HG03280 (cell line): Measurements from ENCODE around the gene RGS12.

Experiments
- ATAC-seq: cut with Tn5 transposase; IDR thresholded peaks from one replicate; pipeline ENCODE4 v1.9.1; 2021; ENCODE audit warnings: mild to moderate bottlenecking, moderate library complexity; ENCODE audit not compliant: unreplicated experiment

Gene RGS12

DNA sequence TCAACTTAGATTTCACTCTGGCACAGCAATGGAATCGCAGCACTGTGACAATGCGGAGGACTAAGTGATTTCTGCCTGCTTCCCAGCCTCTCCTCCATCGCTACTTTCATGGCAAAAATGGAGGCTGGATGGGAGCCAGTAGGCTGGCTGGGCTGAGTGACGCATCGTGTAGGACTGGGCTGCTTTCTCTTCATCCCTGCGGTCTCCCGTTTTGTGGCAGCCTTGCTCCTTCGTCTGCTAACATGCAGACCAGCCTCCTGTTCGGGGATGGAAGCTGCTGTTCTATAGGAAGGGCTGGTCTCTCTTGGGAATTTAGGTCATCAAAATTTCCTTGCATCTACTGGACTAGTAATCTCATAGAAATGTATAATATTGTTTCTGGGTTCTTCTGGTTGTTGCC is 15.8 kb upstream of the RGS12 start:
- no peak for ATAC-seq

GRCh38 chr4:3280466-3280865 is 12.4 kb upstream of the RGS12 start:
- no peak for ATAC-seq

- ATAC-seq: no peak
Observed at GRCh38 chr4:3283483-3283882, 9.3 kb upstream of the RGS12 start.

DNA sequence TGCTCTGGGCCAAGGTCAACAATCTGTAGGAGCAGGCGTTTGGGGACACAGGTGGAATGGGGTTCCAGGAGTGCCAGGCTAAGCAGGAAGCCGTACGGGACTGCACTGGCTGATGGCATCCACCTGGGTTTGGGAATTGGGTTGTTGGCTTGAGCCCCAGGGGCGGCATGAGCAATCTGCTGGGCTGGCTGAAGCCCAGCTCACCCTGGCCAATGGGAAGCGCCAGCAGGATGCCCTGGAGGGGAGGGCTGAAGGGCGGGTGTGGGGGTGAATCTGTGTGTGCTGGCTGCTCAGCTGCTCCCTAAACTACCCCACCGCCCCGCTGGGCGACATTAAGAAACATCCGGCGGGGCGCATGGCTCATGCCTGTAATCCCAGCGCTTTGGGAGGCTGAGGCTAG is 8.9 kb upstream of the RGS12 start:
- no peak for ATAC-seq

GRCh38 chr4:3284734-3285557 is 7.9 kb upstream of the RGS12 start:
- no peak for ATAC-seq

DNA sequence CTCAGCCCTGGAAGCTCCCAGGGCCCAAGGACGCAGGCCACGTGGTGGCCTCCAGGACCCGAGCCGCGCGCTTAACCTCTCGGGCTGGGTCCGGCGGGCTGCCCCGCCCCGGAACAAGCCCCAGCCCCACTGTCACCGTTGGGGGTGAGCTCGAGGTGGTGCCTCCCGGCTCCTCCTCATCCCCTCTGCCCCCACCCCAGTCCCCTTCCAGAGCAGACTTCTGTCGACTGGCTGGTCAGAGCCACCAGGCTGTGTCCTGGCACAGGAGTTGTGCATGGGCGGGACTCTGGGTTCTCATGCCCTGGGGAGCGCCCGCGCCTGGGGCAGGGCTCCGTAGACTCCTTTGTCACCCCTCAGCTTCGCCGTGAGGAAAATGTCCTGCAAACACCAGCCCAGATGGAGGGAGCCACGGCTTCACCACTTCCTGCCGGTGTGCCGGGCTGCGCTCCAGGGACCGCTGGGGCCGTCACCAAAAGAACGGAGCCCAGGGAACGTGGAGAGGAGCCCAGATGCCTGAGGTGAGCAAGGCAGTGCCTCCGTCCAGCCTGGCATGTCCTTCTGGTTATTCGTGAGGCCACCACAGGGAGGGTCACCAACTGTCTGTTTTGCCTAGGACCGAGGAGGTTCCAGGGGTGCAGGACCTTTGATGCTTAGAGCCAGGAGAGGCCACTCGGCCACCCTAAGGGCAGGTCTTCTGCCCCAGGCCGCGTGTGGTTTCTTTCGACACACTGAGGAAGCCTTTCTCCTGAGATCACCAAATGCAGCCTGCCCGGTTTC is 7.1 kb upstream of the RGS12 start:
- no peak for ATAC-seq

GRCh38 chr4:3286335-3287175 is 6.3 kb upstream of the RGS12 start:
- ATAC-seq: no peak

DNA sequence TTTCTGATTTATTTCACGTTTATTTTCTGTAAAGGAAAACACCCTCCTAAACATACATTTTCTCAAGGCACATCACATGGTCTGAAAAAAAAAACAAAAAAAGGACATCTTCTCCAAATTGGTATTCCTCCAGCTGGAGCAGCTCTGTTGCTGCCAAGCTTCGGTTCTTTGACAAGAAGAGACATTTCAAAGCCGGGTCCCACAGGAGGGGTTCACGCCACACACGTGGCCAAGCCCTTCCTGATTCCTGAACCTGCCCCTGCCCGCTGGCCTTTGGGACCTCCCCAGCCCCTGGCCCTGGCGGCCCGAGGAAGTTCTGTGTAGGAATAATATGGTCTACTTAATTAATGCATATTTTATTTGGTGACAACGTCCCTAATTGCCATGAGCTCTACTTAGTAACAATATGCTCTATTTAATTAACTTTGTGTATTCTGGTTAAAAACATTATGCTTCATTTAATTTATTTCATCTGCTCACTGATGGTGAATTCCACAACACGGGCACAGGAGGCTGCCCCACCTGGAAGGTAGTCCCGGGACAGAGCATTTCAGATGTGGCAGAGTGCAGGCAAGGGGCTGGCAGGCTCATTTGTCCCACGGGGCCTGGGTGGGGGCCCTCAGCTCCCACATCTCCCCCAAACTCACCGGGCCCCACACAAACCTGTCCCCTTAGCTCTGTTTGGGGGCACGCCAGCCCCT is 5.4 kb upstream of the RGS12 start:
- ATAC-seq: no peak

GRCh38 chr4:3287972-3288570 is 4.8 kb upstream of the RGS12 start:
- ATAC-seq: no peak

- no peak for ATAC-seq
Observed at GRCh38 chr4:3288571-3289094, 4.2 kb upstream of the RGS12 start.

DNA sequence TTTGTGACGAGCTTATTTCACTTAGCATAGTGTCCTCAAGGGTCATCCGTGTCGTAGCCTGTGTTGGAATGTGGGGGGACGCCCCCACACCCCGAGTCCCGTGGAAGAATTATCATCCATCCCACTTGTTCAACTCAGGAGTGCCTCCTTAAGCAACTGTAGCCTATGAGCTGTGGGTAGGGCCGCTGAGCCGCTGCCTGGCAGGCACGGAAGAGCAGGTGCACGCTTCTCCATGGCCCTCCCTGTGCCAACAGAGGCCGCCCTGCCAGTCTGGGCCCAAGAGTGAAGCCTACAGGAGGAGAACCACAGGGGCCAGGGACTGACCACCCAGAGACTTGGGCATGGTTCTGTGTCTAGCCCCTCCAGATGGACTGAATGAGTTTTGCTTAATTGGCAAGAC is 2.3 kb upstream of the RGS12 start:
- no peak for ATAC-seq

DNA sequence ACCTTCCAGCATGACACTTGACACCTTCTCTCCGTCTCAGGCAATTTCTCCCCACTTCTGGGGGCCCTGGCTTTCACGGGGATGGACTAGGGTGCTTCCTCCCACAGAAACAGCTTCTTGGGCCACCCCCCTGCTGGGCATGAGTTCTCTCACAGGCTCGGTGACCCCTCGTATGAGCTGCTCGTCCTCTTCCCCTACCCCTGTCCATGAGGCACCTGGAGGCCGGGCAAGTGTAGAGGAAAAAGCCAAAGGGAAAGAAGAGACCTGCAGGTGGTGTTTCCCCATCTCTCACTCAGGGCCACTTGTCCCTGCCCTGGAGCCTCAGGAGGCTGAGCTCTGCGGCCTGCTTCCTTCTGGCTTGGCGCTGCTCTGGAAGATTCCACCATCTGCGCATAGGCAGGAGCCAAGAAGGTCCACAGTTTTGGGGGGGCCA is 1.9 kb upstream of the RGS12 start:
- no peak for ATAC-seq

DNA sequence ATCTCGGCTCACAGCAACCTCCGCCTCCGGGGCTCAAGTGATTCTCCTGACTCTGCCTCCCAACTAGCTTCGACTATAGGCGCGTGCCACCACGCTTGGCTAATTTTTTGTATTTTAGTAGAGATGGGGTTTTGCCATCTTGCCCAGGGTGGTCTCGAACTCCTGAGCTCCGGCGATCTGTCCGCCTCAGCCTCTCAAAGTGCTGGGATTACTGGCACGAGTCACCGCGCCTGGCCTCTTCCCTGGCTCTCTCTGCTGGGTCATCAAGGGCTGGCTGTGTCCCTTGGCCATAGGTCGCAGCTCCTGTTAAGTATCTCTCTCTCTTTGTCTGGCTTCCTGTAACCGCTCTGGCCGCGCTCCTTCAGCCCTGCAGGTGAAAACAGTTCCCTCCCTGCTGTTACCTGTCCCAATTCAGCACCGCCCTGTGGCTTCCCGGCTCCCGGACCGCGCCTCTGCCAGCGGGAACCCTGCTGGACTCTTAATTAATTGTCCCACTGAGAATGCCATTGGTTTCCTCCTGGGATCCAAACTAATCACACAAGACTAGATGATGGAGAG is 1.3 kb upstream of the RGS12 start:
- ATAC-seq: no peak

GRCh38 chr4:3291969-3292570 is 751 bp upstream of the RGS12 start:
- ATAC-seq: peak; percentile 21

DNA sequence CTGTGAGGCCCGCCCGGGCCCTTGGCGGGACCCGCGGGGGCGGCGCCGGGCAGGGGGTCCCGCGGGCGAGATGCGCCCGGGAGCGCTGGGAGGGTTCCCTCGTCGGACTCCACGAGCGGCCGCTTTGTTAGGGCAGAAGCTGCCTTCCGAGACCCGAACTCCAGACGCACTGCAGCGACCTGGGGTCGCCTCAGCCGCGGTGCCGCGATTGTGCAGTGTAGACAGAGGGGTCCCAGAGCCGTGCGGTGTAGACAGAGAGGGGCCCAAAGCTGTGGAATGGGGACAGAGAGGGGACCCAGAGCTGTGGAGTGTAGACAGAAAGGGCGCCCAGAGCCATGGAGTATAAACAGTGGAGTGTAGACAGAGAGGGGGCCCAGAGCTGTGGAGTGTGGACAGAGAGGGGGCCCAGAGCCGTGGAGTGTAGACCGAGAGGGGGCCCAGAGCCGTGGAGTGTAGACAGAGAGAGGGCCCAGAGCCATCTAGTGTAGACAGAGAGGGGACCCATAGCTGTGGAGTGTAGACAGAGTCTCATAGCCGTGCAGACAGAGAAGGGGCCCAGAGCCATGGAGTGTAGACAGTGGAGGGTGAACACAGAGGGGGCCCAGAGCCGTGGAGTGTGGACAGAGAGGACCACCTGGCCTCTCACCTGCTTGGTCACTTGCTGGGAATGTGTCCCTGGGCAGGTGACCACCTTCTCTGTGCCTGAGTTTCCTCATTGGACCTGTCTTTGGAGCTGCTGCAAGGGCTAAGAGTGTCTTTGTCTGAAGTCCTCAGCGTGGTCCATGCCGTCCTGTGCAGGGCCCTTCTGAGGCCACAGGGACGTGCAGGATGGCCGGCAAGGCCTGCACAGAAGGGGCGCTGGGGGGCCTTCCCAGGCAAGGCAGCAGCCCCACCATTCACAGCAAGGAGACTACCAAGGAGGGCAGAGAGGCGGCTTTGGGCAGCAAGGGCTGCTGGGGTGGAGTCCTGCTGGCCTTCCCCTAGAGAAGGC is 875 bp downstream of the RGS12 start:
- no peak for ATAC-seq

- no peak for ATAC-seq
Observed at GRCh38 chr4:3294401-3295241, 1.8 kb downstream of the RGS12 start.
